Sigmoid colon (tissue), 4 donors: ENCODE measurements around the gene MRPL12.

Experiments
- CTCF ChIP-seq, 4 experiments: fragments of 450-650 bp in 3 of 4; fragments of 200-600 bp in 1 of 4; IDR thresholded peaks; one replicate each; pipeline ENCODE4 v1.5.1; 2016 to 2019; ENCODE audit warnings: antibody characterized with exemption in 4 of 4, mild to moderate bottlenecking in 3 of 4, moderate library complexity in 2 of 4
- EP300 ChIP-seq, 4 donors: sonication (generic); formaldehyde crosslinking; IDR thresholded peaks; one replicate each; pipeline ENCODE4 v1.6.1; 2017; ENCODE audit warnings: antibody characterized with exemption in 4 of 4

GRCh38 chr17:81733507-81734404 lies 30.6 kb downstream of the MRPL12 start:
- peak; percentile 68 to 86 (median 84) for TF ChIP-seq CTCF (IDR thresholded peaks at IDR 0.05)
- no peak for TF ChIP-seq EP300 (IDR thresholded peaks at IDR 0.05)
